Stimulated activated memory B cell treated with anti-CD40 and anti-IgM and Interleukin-4, amounts not matched to agents 10 μg/mL and 1 μg/mL and 100 μg/mL, for 72 hours (primary cell): ENCODE results near the gene GLRA1.
"Not testable (repeated sequence)": the region's sequence is repeated elsewhere in the genome, so short reads cannot be mapped to it uniquely, and the experiment has no call there.

Experiments
- ATAC-seq: fragments of 150-1000 bp; cut with Tn5 transposase; 2 replicates; pipeline ENCODE4 v1.10.0; 2021
- H3K27ac Mint-ChIP-seq: one replicate; pipeline ENCODE4 v1.8.0; 2022; ENCODE audit warnings: mild to moderate bottlenecking, mixed read lengths
- H3K27me3 Mint-ChIP-seq: one replicate; pipeline ENCODE4 v1.8.0; 2022; ENCODE audit warnings: mixed read lengths
- H3K36me3 Mint-ChIP-seq: one replicate; pipeline ENCODE4 v1.8.0; 2022; ENCODE audit warnings: mixed read lengths
- H3K4me1 Mint-ChIP-seq: one replicate; pipeline ENCODE4 v1.8.0; 2022; ENCODE audit warnings: mixed read lengths
- H3K4me3 Mint-ChIP-seq: one replicate; pipeline ENCODE4 v1.8.0; 2022; ENCODE audit warnings: mild to moderate bottlenecking, moderate library complexity, mixed read lengths
- H3K9me3 Mint-ChIP-seq: one replicate; pipeline ENCODE4 v1.8.0; 2022; ENCODE audit warnings: mixed read lengths

The GLRA1 gene

GRCh38 chr5:151880324-151880723 lies 44.3 kb downstream of the GLRA1 start:
- peaks cover 4% of the 10 kb centered on the region for H3K36me3 Mint-ChIP-seq
- H3K27ac Mint-ChIP-seq = no peak overlapping the region
- no peak for ATAC-seq
- no peaks in the 10 kb centered on the region for H3K27me3 Mint-ChIP-seq
- no peaks in the 10 kb centered on the region for H3K4me1 Mint-ChIP-seq
- no peak overlapping the region for H3K4me3 Mint-ChIP-seq
- H3K9me3 Mint-ChIP-seq = peaks cover 12% of the 10 kb centered on the region

GRCh38 chr5:151873701-151874100 lies 51.0 kb downstream of the GLRA1 start:
- Mint-ChIP-seq H3K27me3 (no peaks in the 10 kb centered on the region), H3K27ac (no peak overlapping the region), H3K36me3 (peaks cover 4% of the 10 kb centered on the region), H3K4me3 (no peak overlapping the region), H3K4me1 (no peaks in the 10 kb centered on the region), H3K9me3 (peaks cover 15% of the 10 kb centered on the region)
- no peak for ATAC-seq

GRCh38 chr5:151872701-151873100 lies 52.0 kb downstream of the GLRA1 start:
- Mint-ChIP-seq H3K27me3 (no peaks in the 10 kb centered on the region), H3K36me3 (peaks cover 4% of the 10 kb centered on the region), H3K4me1 (no peaks in the 10 kb centered on the region), H3K4me3 (no peak overlapping the region), H3K27ac (no peak overlapping the region), H3K9me3 (peaks cover 12% of the 10 kb centered on the region)
- no peak for ATAC-seq

- Mint-ChIP-seq H3K36me3 (no peaks in the 10 kb centered on the region), H3K4me3 (no peak overlapping the region), H3K27me3 (no peaks in the 10 kb centered on the region), H3K9me3 (peaks cover 2% of the 10 kb centered on the region), H3K4me1 (no peaks in the 10 kb centered on the region), H3K27ac (no peak overlapping the region)
- no peak for ATAC-seq
These were observed 53.8 kb downstream of the GLRA1 start for GRCh38 chr5:151870820-151871219.

- H3K4me3 Mint-ChIP-seq = no peak overlapping the region
- peaks cover 2% of the 10 kb centered on the region for H3K9me3 Mint-ChIP-seq
- no peak for ATAC-seq
- no peak overlapping the region for H3K27ac Mint-ChIP-seq
- no peaks in the 10 kb centered on the region for H3K36me3 Mint-ChIP-seq
- H3K4me1 Mint-ChIP-seq = no peaks in the 10 kb centered on the region
- no peaks in the 10 kb centered on the region for H3K27me3 Mint-ChIP-seq
These were observed 54.4 kb downstream of the GLRA1 start for GRCh38 chr5:151870271-151870670.

- Mint-ChIP-seq H3K9me3 (peaks cover 2% of the 10 kb centered on the region), H3K27ac (no peak overlapping the region), H3K27me3 (no peaks in the 10 kb centered on the region)
These were observed 54.8 kb downstream of the GLRA1 start for GRCh38 chr5:151869843-151870242.

GRCh38 chr5:151868451-151868850 lies 56.2 kb downstream of the GLRA1 start:
- Mint-ChIP-seq H3K27ac (no peak overlapping the region), H3K27me3 (no peaks in the 10 kb centered on the region), H3K4me3 (no peak overlapping the region), H3K36me3 (no peaks in the 10 kb centered on the region), H3K4me1 (no peaks in the 10 kb centered on the region), H3K9me3 (no peaks in the 10 kb centered on the region)
- ATAC-seq = peak; percentile 41

More at GRCh38 chr5:151869843-151870242, 54.8 kb downstream of the GLRA1 start:
- Mint-ChIP-seq H3K4me1 (no peaks in the 10 kb centered on the region), H3K4me3 (no peak overlapping the region), H3K36me3 (no peaks in the 10 kb centered on the region)
- ATAC-seq = no peak

- Mint-ChIP-seq H3K27ac (no peak overlapping the region), H3K36me3 (no peaks in the 10 kb centered on the region), H3K27me3 (no peaks in the 10 kb centered on the region), H3K4me1 (no peaks in the 10 kb centered on the region), H3K4me3 (no peak overlapping the region), H3K9me3 (no peaks in the 10 kb centered on the region)
- no peak for ATAC-seq
These were observed 60.4 kb downstream of the GLRA1 start for GRCh38 chr5:151864061-151864748.

GRCh38 chr5:151863566-151863965 lies 61.1 kb downstream of the GLRA1 start:
- Mint-ChIP-seq H3K36me3 (no peaks in the 10 kb centered on the region), H3K4me1 (no peaks in the 10 kb centered on the region), H3K27ac (no peak overlapping the region), H3K27me3 (no peaks in the 10 kb centered on the region), H3K9me3 (no peaks in the 10 kb centered on the region), H3K4me3 (no peak overlapping the region)
- ATAC-seq = no peak

- no peaks in the 10 kb centered on the region for H3K9me3 Mint-ChIP-seq
- peak; percentile 70 for ATAC-seq
- H3K27ac Mint-ChIP-seq = no peak overlapping the region
- no peak overlapping the region for H3K4me3 Mint-ChIP-seq
- no peaks in the 10 kb centered on the region for H3K36me3 Mint-ChIP-seq
- no peaks in the 10 kb centered on the region for H3K4me1 Mint-ChIP-seq
- no peaks in the 10 kb centered on the region for H3K27me3 Mint-ChIP-seq
These were observed 61.7 kb downstream of the GLRA1 start for GRCh38 chr5:151862811-151863472.

GRCh38 chr5:151860867-151861266 lies 63.8 kb downstream of the GLRA1 start:
- H3K9me3 Mint-ChIP-seq, H3K4me3 Mint-ChIP-seq, H3K4me1 Mint-ChIP-seq, H3K27me3 Mint-ChIP-seq, ATAC-seq, H3K36me3 Mint-ChIP-seq, H3K27ac Mint-ChIP-seq: not testable (repeated sequence)

GRCh38 chr5:151856861-151857260 lies 67.8 kb downstream of the GLRA1 start:
- Mint-ChIP-seq H3K4me1 (no peaks in the 10 kb centered on the region), H3K36me3 (no peaks in the 10 kb centered on the region), H3K27me3 (no peaks in the 10 kb centered on the region), H3K4me3 (no peak overlapping the region), H3K27ac (no peak overlapping the region), H3K9me3 (no peaks in the 10 kb centered on the region)
- no peak for ATAC-seq

- no peaks in the 10 kb centered on the region for H3K27me3 Mint-ChIP-seq
- no peaks in the 10 kb centered on the region for H3K4me1 Mint-ChIP-seq
- H3K4me3 Mint-ChIP-seq = no peak overlapping the region
- ATAC-seq = no peak
- no peaks in the 10 kb centered on the region for H3K36me3 Mint-ChIP-seq
- H3K9me3 Mint-ChIP-seq = no peaks in the 10 kb centered on the region
- H3K27ac Mint-ChIP-seq = no peak overlapping the region
These were observed 69.0 kb downstream of the GLRA1 start for GRCh38 chr5:151855701-151856100.

GRCh38 chr5:151847871-151848270 lies 76.8 kb downstream of the GLRA1 start:
- Mint-ChIP-seq H3K27ac (no peak overlapping the region), H3K27me3 (no peaks in the 10 kb centered on the region), H3K9me3 (peaks cover 4% of the 10 kb centered on the region), H3K4me3 (no peak overlapping the region), H3K4me1 (no peaks in the 10 kb centered on the region), H3K36me3 (no peaks in the 10 kb centered on the region)
- ATAC-seq = no peak

GRCh38 chr5:151846765-151847164 lies 77.9 kb downstream of the GLRA1 start:
- Mint-ChIP-seq H3K27ac (no peak overlapping the region), H3K36me3 (no peaks in the 10 kb centered on the region), H3K4me3 (no peak overlapping the region), H3K27me3 (no peaks in the 10 kb centered on the region), H3K9me3 (peaks cover 4% of the 10 kb centered on the region), H3K4me1 (no peaks in the 10 kb centered on the region)
- no peak for ATAC-seq

GRCh38 chr5:151832843-151833242 lies 91.8 kb downstream of the GLRA1 start:
- H3K4me1 Mint-ChIP-seq, H3K27me3 Mint-ChIP-seq, ATAC-seq, H3K4me3 Mint-ChIP-seq, H3K27ac Mint-ChIP-seq: not testable (repeated sequence)
- Mint-ChIP-seq H3K9me3 (peaks cover 38% of the 10 kb centered on the region), H3K36me3 (peaks cover 39% of the 10 kb centered on the region)
